B cell (primary cell): ENCODE results near the gene KIAA0232. TPM values are rescaled to one million over a fixed set of nuclear protein-coding genes. Genes with fewer than 3 reads are reported as not detected.
A peak's percentile ranks its signal among the peaks of the same experiment; 100 is the strongest.

Source experiments
- ATAC-seq: fragments of 200-7000 bp; cut with Tn5 transposase; one replicate; pipeline ENCODE4 v1.10.0; 2021; ENCODE audit warnings: low read depth, mild to moderate bottlenecking, moderate number of reproducible peaks, moderate library complexity
- CTCF ChIA-PET: fragments of 350-600 bp; sonication (Branson Sonifier 250); formaldehyde crosslinking; loops from one replicate; lab custom pipeline; 2021; ENCODE audit warnings: antibody characterized with exemption, inconsistent platforms; lab: Charles Lee
- POLR2A ChIA-PET: fragments of 350-600 bp; sonication (Branson Sonifier 250); formaldehyde crosslinking; loops from one replicate; lab custom pipeline; 2021; ENCODE audit warnings: antibody characterized with exemption; lab: Charles Lee
- DNase-seq: peaks from one replicate; pipeline ENCODE4 v3.0.0; 2013
- H2AFZ ChIP-seq: 2 replicates; pipeline ENCODE4 v1.6.1; 2012; ENCODE audit warnings: mild to moderate bottlenecking, low read depth, low read length; ENCODE audit not compliant: insufficient read depth, poor library complexity, severe bottlenecking
- H3K27ac ChIP-seq, 2 donors: 1 replicate in 1 of 2; 2 replicates in 1 of 2; pipeline ENCODE4 v1.5.1; 2012 to 2013; ENCODE audit warnings: low read length in 2 of 2, mild to moderate bottlenecking in 2 of 2, moderate library complexity in 1 of 2
- H3K27me3 ChIP-seq, 4 experiments: fragments of 200-600 bp in 1 of 4; sonication (generic) in 1 of 4; replicated peaks in 1 of 4; 1 replicate in 2 of 4; 2 replicates in 2 of 4; pipeline versions ENCODE4 v1.6.1 to v1.7.0; 2013 to 2016; ENCODE audit warnings: low read length in 3 of 4, mild to moderate bottlenecking in 2 of 4, mixed read lengths in 1 of 4, moderate library complexity in 1 of 4; ENCODE audit not compliant: insufficient read depth in 4 of 4, control insufficient read depth in 3 of 4; ENCODE audit errors: control extremely low read depth in 1 of 4
- H3K36me3 ChIP-seq, 2 experiments: replicated peaks in 1 of 2; 1 replicate in 1 of 2; 2 replicates in 1 of 2; pipeline versions ENCODE4 v1.6.1 to v1.7.1; 2013; ENCODE audit warnings: low read length in 1 of 2; ENCODE audit not compliant: insufficient read depth in 2 of 2, control insufficient read depth in 1 of 2; ENCODE audit errors: control extremely low read depth in 1 of 2, extremely low read depth in 1 of 2
- H3K4me1 ChIP-seq, 2 donors: fragments of 200-600 bp in 1 of 2; sonication (generic) in 1 of 2; 1 replicate in 1 of 2; 2 replicates in 1 of 2; pipeline versions ENCODE4 v1.5.1 to v1.6.1; 2013 to 2017; ENCODE audit warnings: low read length in 2 of 2; ENCODE audit not compliant: control insufficient read depth in 2 of 2, insufficient read depth in 2 of 2
- H3K4me2 ChIP-seq: replicated peaks from 2 replicates; pipeline ENCODE3; 2012; ENCODE audit warnings: mild to moderate bottlenecking, low read depth, low read length; ENCODE audit not compliant: poor library complexity, severe bottlenecking
- H3K4me3 ChIP-seq, 5 experiments: fragments of 200-600 bp in 1 of 5; sonication (generic) in 1 of 5; 1 replicate in 3 of 5; 2 replicates in 2 of 5; pipeline versions ENCODE4 v1.5.1 to v1.7.0; 2011 to 2016; ENCODE audit warnings: low read length in 4 of 5, mild to moderate bottlenecking in 4 of 5, low read depth in 2 of 5, control low read depth in 1 of 5, moderate library complexity in 1 of 5; ENCODE audit not compliant: insufficient read depth in 1 of 5; ENCODE audit errors: control extremely low read depth in 1 of 5, extremely low read depth in 1 of 5
- H3K79me2 ChIP-seq: fragments of 200-600 bp; sonication (generic); one replicate; pipeline ENCODE4 v1.6.0; 2016; ENCODE audit warnings: low read length; ENCODE audit not compliant: control insufficient read depth, insufficient read depth
- H3K9ac ChIP-seq: fragments of 200-600 bp; sonication (generic); 2 replicates; pipeline ENCODE4 v1.6.1; 2017; ENCODE audit warnings: mild to moderate bottlenecking, low read length, moderate library complexity
- H3K9me3 ChIP-seq, 3 donors: one replicate each; pipeline versions ENCODE4 v1.6.1 to v1.7.1; 2013; ENCODE audit warnings: low read length in 2 of 3; ENCODE audit not compliant: control insufficient read depth in 2 of 3, insufficient read depth in 1 of 3; ENCODE audit errors: control extremely low read depth in 1 of 3
- H4K20me1 ChIP-seq: 2 replicates; pipeline ENCODE4 v1.6.0; 2012; ENCODE audit warnings: mild to moderate bottlenecking, low read length; ENCODE audit not compliant: insufficient read depth, control insufficient read depth, poor library complexity, severe bottlenecking
- H3K27ac Mint-ChIP-seq: one replicate; pipeline ENCODE4 v1.8.0; 2021; ENCODE audit warnings: mixed read lengths
- H3K27me3 Mint-ChIP-seq: one replicate; pipeline ENCODE4 v1.8.0; 2021; ENCODE audit warnings: mixed read lengths
- H3K4me1 Mint-ChIP-seq: one replicate; pipeline ENCODE4 v1.8.0; 2021; ENCODE audit warnings: mixed read lengths
- H3K4me3 Mint-ChIP-seq: one replicate; pipeline ENCODE4 v1.8.0; 2021; ENCODE audit warnings: mixed read lengths
- H3K9me3 Mint-ChIP-seq: one replicate; pipeline ENCODE4 v1.8.0; 2022; ENCODE audit warnings: mixed read lengths; ENCODE audit not compliant: insufficient read depth
- CTCF ChIP-seq: fragments of 200-600 bp; IDR thresholded peaks from one replicate; pipeline ENCODE4 v1.8.0; 2022; ENCODE audit warnings: antibody characterized with exemption, mild to moderate bottlenecking
- EZH2 ChIP-seq: IDR thresholded peaks from 2 replicates; pipeline ENCODE4 v1.6.1; 2012; ENCODE audit warnings: borderline replicate concordance, low read depth, mild to moderate bottlenecking, moderate library complexity, low read length; ENCODE audit not compliant: insufficient read depth, poor library complexity, severe bottlenecking
- WGBS: methylation state at CpG from one replicate; pipeline ENCODE4 v1.1.5; 2013; ENCODE audit warnings: missing lambda C conversion rate; ENCODE audit not compliant: insufficient coverage; 5-methylcytosine and 5-hydroxymethylcytosine counted together
- intact Hi-C: fragments of 100-400 bp; cut with micrococcal nuclease; formaldehyde crosslinking; loops from one replicate; pipeline ENCODE4 v1.10.0; 2022
- polyA plus RNA-seq: library from polyadenylated mRNA; depleted of rRNA; stranded (reverse); fragments of >200 nt; gene quantifications from 2 replicates; pipeline ENCODE4 v1.2.3, GENCODE V29; 2012
- total RNA-seq, 2 donors: library from RNA; stranded (reverse); fragments of 120-200 nt in 1 of 2; gene quantifications; 1 replicate in 1 of 2; 2 replicates in 1 of 2; pipeline versions ENCODE4 v1.2.3 to v1.2.4, GENCODE V29; 2013 to 2022

KIAA0232 gene
- total and polyA plus RNA-seq, 2 donors (not counting 1 experiment from before 2014, with no cell fraction given): 2.9 to 20.8 TPM

- H3K27ac Mint-ChIP-seq: no peak overlapping the region
- ChIA-PET POLR2A (interaction anchor here (0.6 kb wide), 1 partner anchor 1725 kb away, joined by 3 read pairs; no protein-coding TSS in a partner anchor), CTCF (interaction anchor here (2.0 kb wide), 1 partner anchor 55 kb away, joined by 7 read pairs; no protein-coding TSS in a partner anchor)
- Histone ChIP-seq H3K4me1 (peaks cover 5 to 13% of the 10 kb centered on the region in 2 donors), H4K20me1 (no peaks in the 10 kb centered on the region), H3K27ac (no peak overlapping the region), H3K9ac (no peak overlapping the region), H3K27me3 (peaks cover 0 to 9% (median 0%) of the 10 kb centered on the region in 4 experiments), H3K9me3 (no peaks in the 10 kb centered on the region), H3K4me3 (no peak overlapping the region), H3K79me2 (no peaks in the 10 kb centered on the region), H3K36me3 (no peaks in the 10 kb centered on the region), H3K4me2 (no peak overlapping the region), H2AFZ (no peak overlapping the region)
- TF ChIP-seq EZH2 (no peak), CTCF (no peak)
- ATAC-seq (no peak), DNase-seq (no peak)
- no peak overlapping the region for H3K4me3 Mint-ChIP-seq
- H3K27me3 Mint-ChIP-seq: peaks cover 4% of the 10 kb centered on the region
- no peaks in the 10 kb centered on the region for H3K9me3 Mint-ChIP-seq
- H3K4me1 Mint-ChIP-seq: peaks cover 7% of the 10 kb centered on the region
- 90% methylated on average over 7 of the region's 7 CpGs for WGBS
- intact Hi-C loops: no loop called here
Measured at GRCh38 chr4:6775746-6776145, 6.8 kb upstream of the KIAA0232 start.

GRCh38 chr4:6776920-6777635 is 5.4 kb upstream of the KIAA0232 start:
- intact Hi-C loops: no loop called here
- H3K4me1 Mint-ChIP-seq: peaks cover 13% of the 10 kb centered on the region
- Histone ChIP-seq H3K4me3 (no peak overlapping the region), H2AFZ (peak overlapping the region; percentile 50), H3K79me2 (no peaks in the 10 kb centered on the region), H3K27ac (no peak overlapping the region), H4K20me1 (no peaks in the 10 kb centered on the region), H3K27me3 (peaks cover 0 to 6% (median 0%) of the 10 kb centered on the region in 4 experiments), H3K4me1 (peaks cover 8 to 18% of the 10 kb centered on the region in 2 donors), H3K36me3 (no peaks in the 10 kb centered on the region), H3K9me3 (no peaks in the 10 kb centered on the region), H3K9ac (no peak overlapping the region), H3K4me2 (peak overlapping the region; percentile 48)
- no peak for TF ChIP-seq CTCF
- TF ChIP-seq EZH2: no peak
- no peak overlapping the region for H3K4me3 Mint-ChIP-seq
- CTCF ChIA-PET: interaction anchor here (1.3 to 2.0 kb wide), 3 partner anchors 57 to 97 kb away, joined by 3 to 17 read pairs (median 7); no protein-coding TSS in a partner anchor
- peaks cover 4% of the 10 kb centered on the region for H3K27me3 Mint-ChIP-seq
- POLR2A ChIA-PET: no interaction called here
- no peak overlapping the region for H3K27ac Mint-ChIP-seq
- no peaks in the 10 kb centered on the region for H3K9me3 Mint-ChIP-seq
- ATAC-seq (no peak), DNase-seq (no peak)
- WGBS: 86% methylated on average over 7 of the region's 12 CpGs
